ENCODE data around the gene STOML1.

GRCh38 chr15:73989001-73989798 is 2.9 kb downstream of the STOML1 start:
- TF ChIP-seq CTCF (conservative IDR thresholded peaks at IDR 0.05; ENCODE audit: low read depth, low read length), result no peak
- TF ChIP-seq EZH2 (IDR thresholded peaks at IDR 0.05; ENCODE audit: low read length, unreplicated experiment), result no peak
- TF ChIP-seq EZH2phosphoT487 (IDR thresholded peaks at IDR 0.05; ENCODE audit: borderline replicate concordance, low read length), result no peak

Data from PC-3 (cell line).